Stimulated activated CD8-positive, alpha-beta memory T cell treated with anti-CD3 and anti-CD28 coated beads, Interleukin-2, amount 100 ng/mL, for 1 hour (primary cell): Measurements from ENCODE around the gene FGF8.

Experiments
- DNase-seq, 2 donors: peaks; one replicate each; pipeline ENCODE4 v3.0.0-alpha.2; 2020; ENCODE audit warnings: low read depth in 2 of 2

The FGF8 gene

DNA sequence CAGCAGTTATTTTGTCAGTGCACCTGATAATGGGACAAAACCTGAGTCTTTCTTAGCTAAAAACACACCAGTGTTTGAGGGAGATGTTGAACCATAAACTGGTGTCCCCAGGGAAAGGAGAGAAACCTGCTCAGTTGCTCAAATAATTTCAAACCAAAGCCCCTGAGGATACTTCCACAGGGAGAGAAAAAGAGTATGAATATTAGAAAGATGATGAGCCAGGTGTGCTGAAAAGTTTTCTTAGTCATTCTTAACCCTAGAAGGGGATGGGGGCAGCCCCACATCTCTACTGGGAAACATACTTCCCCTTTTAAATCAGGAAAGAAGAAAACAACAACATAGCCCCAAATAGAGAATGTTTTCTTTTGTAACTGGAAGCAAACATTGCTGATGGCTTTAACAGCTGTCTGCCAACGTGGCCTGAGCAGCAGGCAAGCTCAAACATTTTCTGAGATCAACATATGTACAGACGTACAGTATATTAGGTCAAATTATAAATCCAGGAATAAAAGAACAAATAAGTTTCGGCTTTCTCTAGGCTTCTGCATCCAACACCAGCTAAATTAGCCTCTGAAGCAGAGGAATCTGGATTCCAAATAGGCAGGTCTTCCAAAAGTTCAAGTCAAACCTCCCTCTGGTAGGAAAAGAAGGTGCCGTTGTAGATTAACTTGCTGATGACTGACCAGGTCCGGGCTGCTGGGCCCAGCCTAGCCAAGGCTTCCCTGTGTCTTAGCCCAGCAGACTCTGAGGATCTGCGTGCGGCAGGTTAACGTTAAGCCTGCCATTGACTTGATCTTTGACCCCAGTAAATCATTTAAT lies 50.4 kb downstream of the FGF8 start:
- DNase-seq: no peak

DNA sequence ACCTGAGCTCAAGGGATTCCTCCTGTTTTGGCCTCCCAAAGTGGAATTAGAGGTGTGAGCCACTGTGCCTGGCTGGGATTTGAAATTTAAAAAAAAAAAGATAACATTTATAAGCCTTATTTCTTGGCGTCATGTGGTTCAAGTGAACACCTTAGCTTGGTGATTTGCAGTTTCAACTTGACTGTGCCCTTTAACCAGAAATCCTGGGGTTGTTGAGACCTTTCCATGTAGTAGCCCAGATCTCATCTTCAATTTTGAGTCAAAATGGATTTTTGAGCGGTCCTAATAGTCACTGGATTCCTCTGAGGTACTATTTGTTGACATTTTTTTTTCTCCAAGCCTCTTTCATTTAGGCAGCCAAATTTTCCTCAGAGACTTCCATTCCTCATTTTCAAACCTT lies 51.5 kb downstream of the FGF8 start:
- DNase-seq: no peak

DNA sequence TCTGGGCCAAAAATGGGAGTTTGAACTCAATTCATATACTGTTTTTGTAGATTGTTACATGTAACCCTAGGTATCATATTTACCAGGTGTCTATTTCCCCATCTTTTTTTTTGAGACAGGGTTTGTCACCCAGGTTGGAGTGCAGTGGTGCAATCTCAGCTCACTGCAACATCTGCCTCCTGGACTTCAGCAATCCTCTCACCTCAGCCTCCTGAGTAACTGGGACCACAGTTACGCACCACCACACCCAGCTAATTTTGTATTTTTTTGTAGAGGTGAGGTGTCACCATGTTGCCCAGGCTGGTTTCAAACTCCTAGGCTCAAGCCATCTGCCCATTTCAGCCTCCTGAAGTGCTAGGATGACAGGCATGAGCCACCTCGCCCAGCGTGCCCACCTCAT lies 52.7 kb downstream of the FGF8 start:
- DNase-seq: no peak

DNA sequence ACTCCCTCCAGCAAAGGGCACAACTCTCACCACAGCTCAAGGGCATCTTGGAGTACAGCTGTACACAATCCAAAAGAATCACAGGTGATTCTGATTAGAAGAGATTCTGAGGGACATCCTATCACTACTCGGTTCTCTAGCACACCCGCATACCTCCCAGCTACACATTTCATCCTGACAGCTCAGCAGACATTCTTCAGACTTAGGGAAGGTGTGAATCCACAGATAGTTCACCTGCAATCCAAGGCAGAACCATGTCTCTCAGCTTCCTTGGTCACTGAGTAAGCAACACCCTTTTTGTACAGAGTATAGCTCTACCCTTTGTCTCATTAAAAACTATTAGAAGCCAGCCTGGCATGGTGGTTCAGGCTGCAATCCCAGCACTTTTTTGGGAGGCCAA lies 54.1 kb downstream of the FGF8 start:
- no peak for DNase-seq

DNA sequence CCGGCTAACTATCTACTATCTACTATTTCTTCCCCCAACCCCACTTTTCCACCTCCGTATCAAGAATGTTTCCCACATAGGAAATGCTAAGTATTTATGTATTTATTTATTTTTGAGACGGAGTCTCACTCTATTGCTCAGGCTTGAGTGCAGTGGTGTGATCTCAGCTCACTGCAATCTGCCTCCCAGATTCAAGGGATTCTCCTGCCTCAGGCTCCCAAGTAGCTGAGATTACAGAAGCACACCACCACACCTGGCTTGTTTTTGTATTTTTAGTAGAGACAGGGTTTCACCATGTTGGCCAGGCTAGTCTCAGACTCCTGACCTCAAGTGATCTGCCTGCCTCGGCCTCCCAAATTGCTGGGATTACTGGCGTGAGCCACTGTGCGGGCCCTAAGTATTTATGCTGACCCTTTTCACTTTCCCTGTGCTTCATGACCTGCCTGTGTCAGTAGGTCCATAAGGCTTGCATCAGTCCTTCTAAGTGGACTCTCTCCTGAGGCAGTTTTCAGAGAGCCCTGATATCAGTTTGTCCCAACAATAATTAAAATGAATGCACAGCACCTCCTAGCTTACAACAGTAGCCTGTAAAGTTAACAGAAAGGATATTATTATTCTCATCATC lies 55.2 kb downstream of the FGF8 start:
- DNase-seq: no peak
